ENCODE measurements around the gene REEP6.
A peak's percentile ranks its signal among the peaks of the same experiment; 100 is the strongest.

Gene REEP6

GRCh38 chr19:1457031-1457739, 33.8 kb upstream of the REEP6 start:
- DNase-seq, result no peak

GRCh38 chr19:1457892-1458291, 33.1 kb upstream of the REEP6 start:
- no peak for DNase-seq

- no peak for DNase-seq
These were observed 31.5 kb upstream of the REEP6 start for GRCh38 chr19:1459479-1459878.

- DNase-seq, result no peak
These were observed 30.7 kb upstream of the REEP6 start for GRCh38 chr19:1460033-1460995.

- no peak for DNase-seq
These were observed 29.1 kb upstream of the REEP6 start for GRCh38 chr19:1461862-1462261.

GRCh38 chr19:1465191-1466016, 25.6 kb upstream of the REEP6 start:
- peak in 1 of 4 experiments; percentile 19 for DNase-seq

- no peak for DNase-seq
These were observed 24.9 kb upstream of the REEP6 start for GRCh38 chr19:1466018-1466460.

GRCh38 chr19:1466461-1467214, 24.3 kb upstream of the REEP6 start:
- no peak for DNase-seq

- DNase-seq, result no peak
These were observed 23.8 kb upstream of the REEP6 start for GRCh38 chr19:1467215-1467489.

- no peak for DNase-seq
These were observed 23.3 kb upstream of the REEP6 start for GRCh38 chr19:1467490-1468273.

- DNase-seq, result no peak
These were observed 22.6 kb upstream of the REEP6 start for GRCh38 chr19:1468274-1468820.

GRCh38 chr19:1468821-1469254, 22.1 kb upstream of the REEP6 start:
- DNase-seq, result peak in 1 of 4 experiments; percentile 18

GRCh38 chr19:1469255-1470054, 21.5 kb upstream of the REEP6 start:
- DNase-seq, result peak in 1 of 4 experiments; percentile 12

GRCh38 chr19:1470055-1470304, 21.0 kb upstream of the REEP6 start:
- DNase-seq, result no peak

- DNase-seq, result peak in 2 of 4 experiments; percentile 44 to 71
These were observed 20.5 kb upstream of the REEP6 start for GRCh38 chr19:1470305-1471009.

- no peak for DNase-seq
These were observed 19.9 kb upstream of the REEP6 start for GRCh38 chr19:1471010-1471514.

- peak in 1 of 4 experiments; percentile 15 for DNase-seq
These were observed 19.3 kb upstream of the REEP6 start for GRCh38 chr19:1471515-1472160.

- no peak for DNase-seq
These were observed 18.5 kb upstream of the REEP6 start for GRCh38 chr19:1472231-1473084.

All from activated naive CD4-positive, alpha-beta T cell (primary cell).